IPS-NIHi7 (cell line): Measurements from ENCODE around the gene ATP10B.

Experiments
- DNase-seq: peaks from one replicate; pipeline ENCODE4 v3.0.0; 2012; ENCODE audit warnings: mixed read lengths; ENCODE audit errors: extremely low spot score

The ATP10B gene

GRCh38 chr5:160514866-160515265 lies 337.1 kb downstream of the ATP10B start:
- DNase-seq: no peak

GRCh38 chr5:160514191-160514590 lies 337.8 kb downstream of the ATP10B start:
- DNase-seq: no peak

- no peak for DNase-seq
Observed at GRCh38 chr5:160513485-160513884, 338.5 kb downstream of the ATP10B start.
